Left lung (tissue), 10 donors: ENCODE data around the gene CNOT6. TPM values are rescaled to one million over a fixed set of nuclear protein-coding genes. Genes with fewer than 3 reads are reported as not detected.

Experiments
- ATAC-seq: fragments of 200-7000 bp; cut with Tn5 transposase; one replicate; pipeline ENCODE4 v1.9.1; 2020; ENCODE audit warnings: moderate library complexity
- DNase-seq, 4 donors: peaks; one replicate each; pipeline ENCODE4 v3.0.0-alpha.2; 2013 to 2020
- H3K27ac ChIP-seq, 2 donors: fragments of 200-600 bp; sonication (generic) in 1 of 2; one replicate each; pipeline versions ENCODE4 v1.5.0 to v1.8.0; 2020 to 2021
- H3K27me3 ChIP-seq, 2 donors: fragments of 200-600 bp; sonication (generic) in 1 of 2; one replicate each; pipeline versions ENCODE4 v1.5.0 to v1.8.0; 2020 to 2021
- H3K36me3 ChIP-seq, 2 donors: fragments of 200-600 bp; sonication (generic) in 1 of 2; one replicate each; pipeline versions ENCODE4 v1.5.0 to v1.8.0; 2020 to 2021
- H3K4me1 ChIP-seq, 2 donors: fragments of 200-600 bp; one replicate each; pipeline ENCODE4 v1.8.0; 2021
- H3K4me3 ChIP-seq, 2 donors: fragments of 200-600 bp; sonication (generic) in 1 of 2; one replicate each; pipeline versions ENCODE4 v1.5.0 to v1.8.0; 2020 to 2021; ENCODE audit warnings: mild to moderate bottlenecking in 1 of 2
- H3K9me3 ChIP-seq, 2 donors: fragments of 200-600 bp; sonication (generic) in 1 of 2; one replicate each; pipeline versions ENCODE4 v1.5.0 to v1.8.0; 2020 to 2021
- intact Hi-C, 2 donors: fragments of 100-400 bp; cut with DNase I; formaldehyde crosslinking; loops; one replicate each; pipeline versions ENCODE4 v1.11.2 to v1.14.2; 2022
- polyA plus RNA-seq, 6 donors: library from polyadenylated mRNA; unstranded; fragments of 120-200 nt; gene quantifications; one replicate each; pipeline ENCODE4 v1.2.1, GENCODE V29; 2013; ENCODE audit not compliant: insufficient read length in 6 of 6
- total RNA-seq, 2 donors: library from RNA; stranded (reverse); fragmentation: NEBNext Ultra II Directional; extraction: Animal tissue kit (Norgen Biotek cat#: 25700); gene quantifications; one replicate each; pipeline ENCODE4 v1.2.1, GENCODE V29; 2021
- TF ChIP-seq, protein P1 (sequence below), 2 donors: fragments of 200-600 bp; sonication (generic) in 1 of 2; IDR thresholded peaks; one replicate each; pipeline versions ENCODE4 v1.5.0 to v1.8.0; 2021; ENCODE audit warnings: antibody characterized with exemption in 2 of 2
- donor health status: DM: no; HTN: yes; CAD: no.
- donor health status: DM: no; HTN: no; CAD: no.

CNOT6 gene
- total and polyA plus RNA-seq, 8 donors: 29.1 to 58.3 (median 50.0) TPM

GRCh38 chr5:180605554-180606214 is 111.5 kb downstream of the CNOT6 start:
- DNase-seq: peak in 2 of 4 donors; percentile 17 to 40
- H3K4me1 ChIP-seq: no peaks in the 10 kb centered on the region
- H3K4me3 ChIP-seq: no peak overlapping the region
- H3K27me3 ChIP-seq: no peaks in the 10 kb centered on the region
- no peak overlapping the region for H3K27ac ChIP-seq
- TF ChIP-seq, protein P1, sequence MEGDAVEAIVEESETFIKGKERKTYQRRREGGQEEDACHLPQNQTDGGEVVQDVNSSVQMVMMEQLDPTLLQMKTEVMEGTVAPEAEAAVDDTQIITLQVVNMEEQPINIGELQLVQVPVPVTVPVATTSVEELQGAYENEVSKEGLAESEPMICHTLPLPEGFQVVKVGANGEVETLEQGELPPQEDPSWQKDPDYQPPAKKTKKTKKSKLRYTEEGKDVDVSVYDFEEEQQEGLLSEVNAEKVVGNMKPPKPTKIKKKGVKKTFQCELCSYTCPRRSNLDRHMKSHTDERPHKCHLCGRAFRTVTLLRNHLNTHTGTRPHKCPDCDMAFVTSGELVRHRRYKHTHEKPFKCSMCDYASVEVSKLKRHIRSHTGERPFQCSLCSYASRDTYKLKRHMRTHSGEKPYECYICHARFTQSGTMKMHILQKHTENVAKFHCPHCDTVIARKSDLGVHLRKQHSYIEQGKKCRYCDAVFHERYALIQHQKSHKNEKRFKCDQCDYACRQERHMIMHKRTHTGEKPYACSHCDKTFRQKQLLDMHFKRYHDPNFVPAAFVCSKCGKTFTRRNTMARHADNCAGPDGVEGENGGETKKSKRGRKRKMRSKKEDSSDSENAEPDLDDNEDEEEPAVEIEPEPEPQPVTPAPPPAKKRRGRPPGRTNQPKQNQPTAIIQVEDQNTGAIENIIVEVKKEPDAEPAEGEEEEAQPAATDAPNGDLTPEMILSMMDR (IDR thresholded peaks at IDR 0.05): peak; percentile 66 to 68
- no peaks in the 10 kb centered on the region for H3K9me3 ChIP-seq
- H3K36me3 ChIP-seq: no peaks in the 10 kb centered on the region
- intact Hi-C loops: no loop called here
- ATAC-seq: peak; percentile 77

GRCh38 chr5:180606215-180606785 is 112.1 kb downstream of the CNOT6 start:
- TF ChIP-seq, protein P1 (IDR thresholded peaks at IDR 0.05): no peak
- intact Hi-C loops: no loop called here
- Histone ChIP-seq H3K36me3 (no peaks in the 10 kb centered on the region), H3K27ac (no peak overlapping the region), H3K4me3 (no peak overlapping the region), H3K9me3 (no peaks in the 10 kb centered on the region), H3K27me3 (no peaks in the 10 kb centered on the region), H3K4me1 (no peaks in the 10 kb centered on the region)
- DNase-seq (peak in 1 of 4 donors; percentile 69), ATAC-seq (no peak)

GRCh38 chr5:180607861-180608571 is 113.8 kb downstream of the CNOT6 start:
- no peaks in the 10 kb centered on the region for H3K4me1 ChIP-seq
- ATAC-seq: peak; percentile 22
- no peak overlapping the region for H3K27ac ChIP-seq
- TF ChIP-seq, protein P1 (IDR thresholded peaks at IDR 0.05): no peak
- intact Hi-C loops: no loop called here
- H3K27me3 ChIP-seq: no peaks in the 10 kb centered on the region
- H3K36me3 ChIP-seq: no peaks in the 10 kb centered on the region
- no peak overlapping the region for H3K4me3 ChIP-seq
- H3K9me3 ChIP-seq: no peaks in the 10 kb centered on the region
- peak in 2 of 4 donors; percentile 36 to 82 for DNase-seq

- DNase-seq (peak in 1 of 4 donors; percentile 72), ATAC-seq (peak; percentile 7)
- no peaks in the 10 kb centered on the region for H3K27me3 ChIP-seq
- no peaks in the 10 kb centered on the region for H3K4me1 ChIP-seq
- H3K4me3 ChIP-seq: no peak overlapping the region
- TF ChIP-seq, protein P1 (IDR thresholded peaks at IDR 0.05): no peak
- no peak overlapping the region for H3K27ac ChIP-seq
- no peaks in the 10 kb centered on the region for H3K36me3 ChIP-seq
- intact Hi-C loops: no loop called here
- H3K9me3 ChIP-seq: no peaks in the 10 kb centered on the region
Observed at GRCh38 chr5:180608572-180609310, 114.6 kb downstream of the CNOT6 start.
